Limb (tissue), 2 donors: ENCODE measurements around the gene GRIK2.

ENCODE experiments used
- DNase-seq, 2 donors: peaks; one replicate each; pipeline ENCODE4 v3.0.0-alpha.2; 2016; ENCODE audit errors: extremely low spot score in 2 of 2

Gene GRIK2

DNA sequence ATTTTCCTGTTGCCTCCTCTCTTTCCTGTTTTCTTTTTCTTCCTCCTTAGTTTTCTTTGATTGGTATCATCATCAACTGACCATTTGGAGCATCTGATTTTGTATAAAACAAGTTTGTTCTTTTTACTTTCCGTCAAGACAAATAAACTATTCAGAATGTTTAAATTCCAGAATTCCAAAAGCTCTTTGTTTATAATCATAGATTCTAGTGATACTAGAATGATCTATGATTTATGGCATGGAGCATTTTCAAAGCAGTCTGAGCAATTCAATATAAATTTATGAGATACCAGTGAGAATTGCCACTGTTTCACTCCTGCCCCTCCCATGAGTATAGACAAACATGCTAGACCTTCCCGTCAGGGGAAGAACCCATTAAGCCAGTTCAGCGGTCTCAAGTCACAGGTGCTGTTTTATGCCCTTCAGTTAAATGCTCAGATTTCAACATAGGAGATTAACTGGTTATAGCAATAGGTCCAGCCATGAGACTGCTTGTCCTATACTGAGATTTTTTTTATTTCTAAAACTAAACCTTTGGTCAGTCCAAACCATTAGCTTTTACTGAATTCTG is 60.7 kb downstream of the GRIK2 start:
- no peak for DNase-seq

DNA sequence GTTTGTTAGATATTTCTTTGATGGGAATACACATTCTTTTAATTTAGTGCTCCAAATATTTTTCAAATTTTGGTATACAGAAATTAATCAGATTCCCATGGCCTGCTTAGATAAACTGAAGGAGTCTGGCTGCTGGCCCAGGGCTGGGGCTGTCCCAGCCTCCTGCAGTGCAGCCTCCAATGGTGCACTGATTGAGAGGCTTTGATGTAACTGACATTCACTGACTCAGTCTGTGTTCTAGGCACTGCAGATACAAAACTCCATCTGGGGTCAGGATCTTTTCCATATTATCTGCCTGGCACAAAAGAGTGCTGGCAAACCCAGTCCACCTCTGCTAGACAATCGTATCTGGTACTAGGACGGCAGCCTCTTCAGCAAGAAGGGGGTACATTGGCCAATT is 64.8 kb downstream of the GRIK2 start:
- DNase-seq = no peak

- no peak for DNase-seq
Observed at GRCh38 chr6:101458826-101459225, 65.3 kb downstream of the GRIK2 start.

GRCh38 chr6:101462576-101462975 is 69.1 kb downstream of the GRIK2 start:
- no peak for DNase-seq

- DNase-seq = no peak
Observed at GRCh38 chr6:101465863-101466262, 72.4 kb downstream of the GRIK2 start.

GRCh38 chr6:101477436-101477835 is 83.9 kb downstream of the GRIK2 start:
- DNase-seq = no peak

DNA sequence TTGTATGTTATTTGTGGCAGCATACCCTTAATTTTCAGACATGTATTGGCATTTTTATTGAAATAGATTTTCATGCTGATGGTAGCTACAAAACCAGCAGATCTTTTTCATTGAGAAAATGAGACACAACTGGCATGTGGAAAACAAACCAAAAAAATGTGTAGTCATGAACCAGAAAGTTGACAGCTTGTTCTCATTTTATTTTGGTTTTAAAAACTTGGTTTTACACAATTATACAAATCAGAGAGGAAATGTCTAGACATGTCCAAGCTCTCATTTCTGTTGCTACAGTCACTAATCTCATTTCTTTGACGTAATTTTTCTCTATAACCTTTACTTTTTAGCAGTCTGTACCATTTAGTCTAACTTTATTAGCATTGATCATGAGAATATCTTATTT is 85.4 kb downstream of the GRIK2 start:
- DNase-seq = no peak

GRCh38 chr6:101482606-101483005 is 89.1 kb downstream of the GRIK2 start:
- no peak for DNase-seq

GRCh38 chr6:101484781-101485180 is 91.3 kb downstream of the GRIK2 start:
- no peak for DNase-seq

DNA sequence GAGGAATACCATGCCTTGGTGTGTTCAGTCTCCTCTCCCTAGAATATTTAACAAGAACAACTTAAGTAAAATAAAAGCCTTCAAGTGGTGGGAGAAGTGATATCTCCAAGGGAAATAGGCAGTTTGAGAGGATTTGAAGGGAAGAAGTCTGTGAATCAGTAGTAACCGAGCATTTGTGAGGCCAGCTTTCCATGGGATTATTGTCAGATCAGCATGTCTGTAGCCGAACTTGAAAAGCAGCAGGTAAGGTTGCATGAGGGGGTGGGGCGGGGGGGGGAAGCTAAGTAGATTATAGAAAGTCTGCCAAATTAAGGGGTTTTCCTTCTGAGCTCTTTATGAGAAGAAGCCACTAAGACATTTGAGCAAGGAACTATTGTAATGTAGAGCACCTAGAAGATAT is 92.6 kb downstream of the GRIK2 start:
- no peak for DNase-seq

DNA sequence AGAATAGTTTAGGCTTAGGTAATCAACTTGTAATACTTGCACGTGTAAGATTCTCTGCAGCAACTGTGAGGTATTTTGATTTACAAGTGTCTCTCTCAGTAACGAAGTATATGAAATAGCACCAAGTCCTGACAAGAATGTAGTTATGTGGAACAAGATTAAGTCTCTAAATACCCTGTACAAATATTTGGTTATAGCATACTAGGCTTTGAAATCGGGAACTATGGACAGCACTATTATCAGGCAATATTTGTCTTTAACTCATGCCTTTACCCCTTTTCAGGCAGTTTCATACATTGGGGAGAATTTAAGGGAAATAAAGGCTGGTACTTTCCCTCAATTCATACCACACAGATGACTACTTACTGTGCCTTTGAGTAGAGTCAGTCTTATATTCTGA is 93.2 kb downstream of the GRIK2 start:
- DNase-seq = no peak

GRCh38 chr6:101489456-101489855 is 95.9 kb downstream of the GRIK2 start:
- DNase-seq = no peak

DNA sequence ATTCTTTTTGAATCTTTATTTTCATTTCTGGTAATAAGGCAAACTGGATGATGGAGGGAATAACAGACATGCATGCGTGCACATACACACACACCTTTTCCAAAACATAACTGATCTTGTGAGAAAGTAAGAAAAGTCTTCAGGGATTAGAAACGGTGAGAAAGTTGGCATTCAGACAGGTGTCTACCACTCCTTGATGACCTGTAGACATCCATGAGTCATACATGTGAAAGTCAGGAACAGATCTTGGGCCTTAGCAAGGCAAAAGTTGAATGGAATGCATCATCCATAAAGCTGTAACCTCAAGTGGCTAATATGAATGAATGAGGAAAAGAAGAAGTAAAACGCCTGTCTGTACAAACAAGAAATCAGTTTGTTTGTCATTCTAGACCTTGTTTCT is 97.3 kb downstream of the GRIK2 start:
- no peak for DNase-seq

GRCh38 chr6:101502818-101503217 is 109.3 kb downstream of the GRIK2 start:
- no peak for DNase-seq

DNA sequence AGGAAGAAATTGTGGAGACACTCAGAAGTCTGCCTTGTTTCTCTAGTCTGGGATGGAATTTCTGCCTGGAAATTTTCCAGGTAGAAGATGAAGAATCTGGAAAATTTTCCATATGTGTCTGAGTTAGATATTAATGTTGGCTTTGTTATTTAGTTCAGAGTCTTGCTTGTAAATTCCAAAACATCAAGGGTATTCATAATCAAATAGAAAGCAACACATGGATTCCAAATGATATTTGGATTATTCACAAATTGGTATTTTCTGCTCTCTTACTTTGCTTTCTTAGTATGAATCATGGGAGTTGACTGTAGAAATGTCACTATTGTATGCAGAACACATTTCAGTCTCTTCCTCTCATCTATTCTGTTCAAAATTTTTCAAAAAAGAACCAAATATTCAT is 116.0 kb downstream of the GRIK2 start:
- DNase-seq = no peak

- DNase-seq = no peak
Observed at GRCh38 chr6:101513181-101513580, 119.7 kb downstream of the GRIK2 start.

- peak in 1 of 2 donors; percentile 13 for DNase-seq
Observed at GRCh38 chr6:101516578-101516977, 123.1 kb downstream of the GRIK2 start.

GRCh38 chr6:101517632-101518031 is 124.1 kb downstream of the GRIK2 start:
- no peak for DNase-seq

DNA sequence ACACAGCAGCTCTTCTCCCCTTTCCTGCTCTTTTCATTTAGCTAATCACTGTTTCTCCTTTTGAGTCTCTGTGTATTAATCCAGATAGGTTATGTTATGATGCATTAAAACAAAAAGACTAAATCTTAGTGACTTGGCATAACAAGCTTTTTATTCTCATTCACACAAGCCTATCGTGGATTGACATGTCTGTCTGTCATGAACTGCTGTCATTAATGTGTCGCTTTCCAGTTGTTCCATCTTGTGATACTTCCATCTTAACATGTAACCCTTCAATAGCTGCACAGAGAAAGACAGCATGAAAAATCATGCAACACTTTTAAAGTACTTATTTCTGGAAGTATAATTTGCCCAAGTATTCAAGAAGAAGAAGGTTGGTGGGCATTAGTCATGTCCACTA is 128.7 kb downstream of the GRIK2 start:
- no peak for DNase-seq

DNA sequence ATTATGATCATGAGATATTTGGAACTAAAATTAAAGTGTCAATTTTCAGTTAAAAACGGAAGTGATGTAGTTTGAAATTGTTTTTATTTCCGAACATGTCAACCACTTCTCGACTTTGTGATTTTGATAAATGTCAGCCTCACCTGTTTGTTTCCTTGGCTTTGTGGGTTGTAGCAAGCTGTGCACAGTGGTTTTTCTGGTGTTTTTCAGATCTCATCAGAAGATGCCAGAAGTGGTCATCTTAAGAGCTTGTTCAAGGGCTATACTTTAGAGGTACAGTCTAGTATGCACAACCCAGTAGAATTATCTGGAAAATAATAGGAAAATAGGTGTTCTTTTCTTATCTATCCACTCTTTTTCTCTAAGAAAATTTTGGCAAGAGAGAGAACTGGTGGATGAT is 134.0 kb downstream of the GRIK2 start:
- no peak for DNase-seq

DNA sequence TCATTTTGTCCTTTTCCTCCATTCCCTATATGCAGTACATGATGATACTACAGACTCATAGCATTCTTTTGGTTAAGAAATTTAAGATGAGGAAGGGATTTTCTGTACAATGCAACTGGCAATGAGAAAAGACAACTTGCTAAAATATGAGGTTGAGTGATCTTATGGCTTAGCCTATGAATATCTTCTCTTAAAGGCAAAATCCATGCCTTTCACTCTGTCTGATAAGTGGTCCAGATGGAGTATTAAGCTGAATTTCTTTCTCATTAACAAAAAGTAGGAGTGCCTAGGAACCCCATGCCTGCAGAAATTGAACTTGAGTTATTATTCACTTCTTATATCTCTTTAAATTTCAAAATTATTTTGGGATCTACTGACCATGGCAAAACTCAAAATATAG is 135.3 kb downstream of the GRIK2 start:
- no peak for DNase-seq

DNA sequence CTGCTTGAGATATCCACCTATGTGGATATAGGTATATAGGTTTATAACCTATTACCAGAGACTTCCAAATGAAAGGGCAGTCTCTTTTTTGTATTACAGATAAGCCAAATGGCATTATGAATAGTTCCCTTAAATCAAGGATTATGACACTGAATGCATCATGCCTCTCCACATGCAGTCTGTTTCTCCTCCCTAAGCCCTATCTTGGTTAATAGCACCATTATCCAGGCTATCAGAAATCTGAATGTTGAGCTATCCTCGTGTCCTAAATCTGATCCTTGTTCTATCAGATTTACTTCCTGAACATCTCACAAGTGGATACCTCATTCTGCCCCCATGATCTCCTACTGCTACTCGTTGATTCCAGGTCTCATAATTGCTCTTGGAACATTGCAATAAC is 138.0 kb downstream of the GRIK2 start:
- DNase-seq = no peak

GRCh38 chr6:101534386-101534785 is 140.9 kb downstream of the GRIK2 start:
- no peak for DNase-seq

GRCh38 chr6:101534821-101535220 is 141.3 kb downstream of the GRIK2 start:
- DNase-seq = no peak
